Neural progenitor cell (in vitro differentiated cells): ENCODE data around the gene MAGEE2.

Experiments used
- CTCF ChIP-seq: fragments of 200-600 bp; sonication (generic); IDR thresholded peaks from 2 replicates; pipeline ENCODE4 v1.5.1; 2017; ENCODE audit warnings: antibody characterized with exemption, mild to moderate bottlenecking
- EZH2 ChIP-seq: fragments of 200-600 bp; sonication (generic); IDR thresholded peaks from 2 replicates; pipeline ENCODE4 v1.6.1; 2017; ENCODE audit warnings: antibody characterized with exemption, mild to moderate bottlenecking, moderate library complexity

GRCh38 chrX:75748431-75748830 is 36.6 kb downstream of the MAGEE2 start:
- TF ChIP-seq CTCF, result no peak
- no peak for TF ChIP-seq EZH2
